ENCODE measurements around the gene C16orf74.

C16orf74 gene

DNA sequence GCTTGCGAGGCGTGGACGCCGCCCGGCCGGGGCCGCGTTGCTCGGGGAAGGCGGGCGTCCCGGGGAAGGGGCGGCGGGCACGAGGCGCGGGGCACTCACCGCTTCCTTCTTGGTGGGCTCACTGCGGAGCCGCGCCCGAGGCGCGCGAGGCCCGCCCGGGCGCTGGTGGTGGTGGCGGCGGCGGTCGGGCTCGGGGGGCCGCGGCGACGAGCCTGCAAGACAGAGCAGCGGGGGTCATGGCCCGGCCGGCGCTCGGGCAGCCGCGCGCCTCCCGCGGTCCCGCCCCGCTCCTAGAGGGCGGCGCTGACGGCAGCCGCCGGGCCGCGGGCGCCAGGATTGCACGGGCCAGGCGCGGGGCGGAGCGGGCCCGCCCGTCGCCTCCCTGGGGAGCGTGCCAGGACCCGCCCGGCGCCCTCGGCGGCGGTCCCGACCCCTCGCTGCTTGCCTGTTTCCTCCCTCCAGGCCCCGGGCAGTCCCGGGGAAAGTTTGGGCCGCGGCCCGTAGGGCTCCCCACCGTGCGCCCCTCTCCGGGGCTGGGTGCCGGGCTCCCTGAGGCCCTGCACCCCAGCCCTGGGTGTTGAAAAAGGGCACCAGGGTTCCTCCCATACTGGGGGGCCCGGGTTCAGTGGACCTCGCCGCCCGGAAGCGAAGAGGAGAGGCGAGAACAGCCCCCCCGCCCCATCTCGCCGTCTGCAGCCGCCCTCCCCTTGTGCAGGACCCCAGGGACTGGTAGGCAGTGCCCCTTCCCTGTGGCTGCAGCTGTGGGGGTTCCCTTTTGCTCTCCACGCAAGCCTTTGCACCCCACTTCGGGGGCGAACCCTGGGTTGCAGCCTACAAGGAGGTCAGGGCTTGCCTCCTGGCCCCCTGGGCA lies at the start of gene C16orf74:
TSS of gene C16orf74 (minus strand) at position 270 of the 871 bp plus-strand sequence. CDS start 15,879 bp downstream, outside the sequence.
- Histone ChIP-seq H2AFZ (ENCODE audit: low read length, unreplicated experiment) (peak within 1 kb of the TSS; percentile 83), H3K4me3 (ENCODE audit: low read depth, low read length) (peak within 1 kb of the TSS; percentile 98), H3K27me3 (ENCODE audit: insufficient read depth, low read length) (no peaks in the 10 kb centered on the region)

DNA sequence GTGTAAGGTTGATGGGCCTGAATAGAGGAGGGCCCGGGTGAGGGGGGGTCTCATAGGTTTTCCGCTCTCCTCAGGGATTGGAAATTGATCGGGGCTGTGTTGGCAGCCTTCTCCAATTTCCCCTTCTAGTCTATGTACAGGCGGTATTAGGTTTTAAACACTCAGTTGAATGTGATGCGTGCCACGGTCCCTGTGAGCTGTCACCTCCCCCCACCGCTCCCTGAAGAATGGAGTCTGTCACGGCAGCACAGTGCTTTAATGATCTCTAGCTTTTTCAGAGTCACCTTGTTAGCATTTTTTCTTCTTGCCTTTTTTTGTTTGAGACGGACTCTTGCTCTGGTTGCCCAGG lies 49.4 kb upstream of the C16orf74 start:
- Histone ChIP-seq H2AFZ (ENCODE audit: low read length, unreplicated experiment) (no peak overlapping the region), H3K4me3 (ENCODE audit: low read depth, low read length) (peak overlapping the region; percentile 83), H3K4me1 (ENCODE audit: control insufficient read depth, insufficient read depth, low read length, unreplicated experiment) (peaks cover 15% of the 10 kb centered on the region), H3K27ac (ENCODE audit: low read depth, low read length) (peak overlapping the region; percentile 72), H3K79me2 (ENCODE audit: control insufficient read depth, insufficient read depth, low read length, unreplicated experiment) (peaks cover 78% of the 10 kb centered on the region), H3K36me3 (ENCODE audit: insufficient read depth, low read length) (peaks cover 33% of the 10 kb centered on the region), H3K27me3 (ENCODE audit: insufficient read depth, low read length) (no peaks in the 10 kb centered on the region)

More for the DNA sequence above, at the start of gene C16orf74:
- Histone ChIP-seq H3K4me1 (ENCODE audit: control insufficient read depth, insufficient read depth, low read length, unreplicated experiment) (peaks cover 36% of the 10 kb centered on the region), H3K36me3 (ENCODE audit: insufficient read depth, low read length) (no peaks in the 10 kb centered on the region), H3K79me2 (ENCODE audit: control insufficient read depth, insufficient read depth, low read length, unreplicated experiment) (peaks cover 23% of the 10 kb centered on the region), H3K27ac (ENCODE audit: low read depth, low read length) (peak within 1 kb of the TSS; percentile 39)

GRCh38 chr16:85799497-85800320 lies 48.8 kb upstream of the C16orf74 start, which contains the start of the genes COX4I1 and EMC8:
COX4I1 (plus strand) TSS chr16:85799695; CDS start chr16:85801206, 1,511 bp downstream.
EMC8 (minus strand) TSS chr16:85799544; CDS start chr16:85799295, 249 bp downstream.
- Histone ChIP-seq H3K4me1 (ENCODE audit: control insufficient read depth, insufficient read depth, low read length, unreplicated experiment) (peaks cover 15% of the 10 kb centered on the region), H3K27me3 (ENCODE audit: insufficient read depth, low read length) (no peaks in the 10 kb centered on the region), H3K27ac (ENCODE audit: low read depth, low read length) (peak within 1 kb of the TSS; percentile 72), H3K79me2 (ENCODE audit: control insufficient read depth, insufficient read depth, low read length, unreplicated experiment) (peaks cover 84% of the 10 kb centered on the region), H3K4me3 (ENCODE audit: low read depth, low read length) (peak within 1 kb of the TSS; percentile 83), H3K36me3 (ENCODE audit: insufficient read depth, low read length) (peaks cover 31% of the 10 kb centered on the region), H2AFZ (ENCODE audit: low read length, unreplicated experiment) (peak within 1 kb of the TSS; percentile 39)

DNA sequence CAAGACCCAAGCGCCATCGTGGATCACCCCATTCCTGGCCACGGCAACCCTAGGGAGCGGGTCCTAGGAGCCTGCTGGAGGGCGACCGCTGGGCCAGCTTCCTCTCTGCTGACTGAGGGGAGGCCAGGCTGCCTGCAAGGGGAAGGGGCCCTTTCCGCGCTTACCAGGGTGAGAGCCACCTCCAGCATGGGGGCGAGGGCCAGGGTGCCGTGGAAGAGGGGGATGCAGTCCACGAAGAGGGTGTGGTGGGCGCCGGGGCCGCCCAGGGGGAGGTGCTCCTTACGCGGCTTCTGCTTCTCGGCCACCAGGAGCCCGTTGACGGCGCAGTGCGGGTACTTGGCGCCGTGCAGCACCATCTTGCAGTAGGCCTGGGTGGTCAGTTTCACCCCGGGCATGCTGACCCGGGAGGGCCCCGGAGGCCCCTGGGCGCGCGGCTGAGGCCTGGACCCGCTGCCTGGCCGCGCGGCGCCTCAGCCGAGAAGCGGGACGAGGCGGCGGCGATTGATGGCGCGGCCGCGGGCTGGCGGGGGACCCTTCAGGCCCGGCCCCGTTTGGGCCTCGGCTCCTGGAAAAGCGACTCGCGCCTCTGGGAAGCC lies 48.1 kb upstream of the C16orf74 start:
- no peaks in the 10 kb centered on the region for H3K27me3 ChIP-seq (ENCODE audit: insufficient read depth, low read length)
- H2AFZ ChIP-seq (ENCODE audit: low read length, unreplicated experiment): peak overlapping the region; percentile 39
- H3K79me2 ChIP-seq (ENCODE audit: control insufficient read depth, insufficient read depth, low read length, unreplicated experiment): peaks cover 91% of the 10 kb centered on the region
- H3K36me3 ChIP-seq (ENCODE audit: insufficient read depth, low read length): peaks cover 31% of the 10 kb centered on the region
- H3K4me1 ChIP-seq (ENCODE audit: control insufficient read depth, insufficient read depth, low read length, unreplicated experiment): peaks cover 15% of the 10 kb centered on the region
- peak overlapping the region; percentile 72; the same call in 1 of the 2 replicates for H3K27ac ChIP-seq (ENCODE audit: low read depth, low read length)
- H3K4me3 ChIP-seq (ENCODE audit: low read depth, low read length): peak overlapping the region; percentile 83

DNA sequence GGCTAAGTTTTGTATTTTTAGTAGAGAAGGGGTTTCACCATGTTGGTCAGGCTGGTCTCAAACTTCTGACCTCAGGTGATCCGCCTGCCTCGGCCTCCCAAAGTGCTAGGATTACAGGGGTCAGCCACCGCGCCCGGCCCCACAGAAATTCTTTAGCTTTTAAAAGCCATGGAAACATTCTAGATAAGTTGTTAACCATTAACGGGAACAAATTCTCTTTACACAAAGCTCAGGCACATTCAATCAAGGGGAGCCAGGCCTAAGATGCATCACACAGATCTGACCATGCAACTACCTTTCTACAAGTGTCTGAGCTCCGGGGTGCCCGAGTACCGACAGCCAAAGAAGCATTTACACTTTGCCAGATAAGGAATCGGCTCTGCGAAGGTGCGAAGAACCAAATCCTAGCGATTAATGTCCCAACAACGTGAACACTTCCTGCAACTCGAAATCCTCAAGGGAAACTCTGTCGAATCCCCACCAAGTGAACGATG lies 47.4 kb upstream of the C16orf74 start:
- Histone ChIP-seq H3K4me3 (ENCODE audit: low read depth, low read length) (peak overlapping the region; percentile 83), H3K27me3 (ENCODE audit: insufficient read depth, low read length) (no peaks in the 10 kb centered on the region), H3K36me3 (ENCODE audit: insufficient read depth, low read length) (peaks cover 27% of the 10 kb centered on the region), H3K27ac (ENCODE audit: low read depth, low read length) (no peak overlapping the region; the same call in 1 of the 2 replicates), H2AFZ (ENCODE audit: low read length, unreplicated experiment) (no peak overlapping the region), H3K4me1 (ENCODE audit: control insufficient read depth, insufficient read depth, low read length, unreplicated experiment) (peaks cover 15% of the 10 kb centered on the region), H3K79me2 (ENCODE audit: control insufficient read depth, insufficient read depth, low read length, unreplicated experiment) (peaks cover 95% of the 10 kb centered on the region)

DNA sequence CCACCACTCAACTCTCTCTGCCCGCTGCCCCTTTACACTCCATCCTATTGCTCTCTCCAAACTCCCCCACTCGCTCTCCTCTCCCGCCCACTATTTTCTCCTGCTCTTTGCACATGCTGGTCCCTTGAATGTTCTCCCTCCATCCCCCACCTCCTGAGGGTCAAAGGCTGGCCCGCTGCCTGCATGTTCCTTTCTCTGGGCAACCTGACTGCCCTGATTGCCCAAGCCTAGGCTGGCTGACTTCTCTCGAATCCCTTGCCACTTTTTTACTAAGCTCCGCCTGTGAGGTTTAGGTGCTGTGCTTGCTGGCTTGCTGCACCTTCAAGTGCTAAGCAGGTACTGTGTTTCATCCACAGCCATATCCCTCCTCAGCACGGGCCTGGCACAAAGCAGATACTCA lies 45.7 kb upstream of the C16orf74 start:
- H3K79me2 ChIP-seq (ENCODE audit: control insufficient read depth, insufficient read depth, low read length, unreplicated experiment): peaks cover 100% of the 10 kb centered on the region
- no peaks in the 10 kb centered on the region for H3K27me3 ChIP-seq (ENCODE audit: insufficient read depth, low read length)
- H3K27ac ChIP-seq (ENCODE audit: low read depth, low read length): no peak overlapping the region
- no peak overlapping the region for H3K4me3 ChIP-seq (ENCODE audit: low read depth, low read length)
- no peak overlapping the region for H2AFZ ChIP-seq (ENCODE audit: low read length, unreplicated experiment)
- peaks cover 10% of the 10 kb centered on the region for H3K36me3 ChIP-seq (ENCODE audit: insufficient read depth, low read length)
- peaks cover 15% of the 10 kb centered on the region for H3K4me1 ChIP-seq (ENCODE audit: control insufficient read depth, insufficient read depth, low read length, unreplicated experiment)

DNA sequence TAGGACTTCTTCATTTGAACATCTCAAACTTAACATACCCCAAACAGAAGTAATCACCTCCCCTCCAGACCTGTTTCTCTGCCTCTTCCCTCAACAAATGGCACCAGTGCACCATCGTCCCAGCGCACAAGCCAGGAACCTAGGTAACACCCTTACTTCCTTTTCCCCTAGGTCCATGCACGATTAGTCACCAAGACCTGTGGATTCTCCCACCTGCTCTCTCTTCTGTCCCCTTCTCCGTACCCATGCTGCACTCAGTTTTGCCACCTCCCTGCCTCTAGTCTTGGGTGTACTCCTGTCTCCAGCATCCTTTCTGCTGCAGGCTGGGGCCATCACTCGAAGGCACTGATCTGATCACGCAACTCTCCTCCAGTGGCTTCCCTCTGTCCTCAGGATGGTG lies 45.3 kb upstream of the C16orf74 start:
- Histone ChIP-seq H3K4me1 (ENCODE audit: control insufficient read depth, insufficient read depth, low read length, unreplicated experiment) (peaks cover 13% of the 10 kb centered on the region), H3K27ac (ENCODE audit: low read depth, low read length) (no peak overlapping the region), H3K27me3 (ENCODE audit: insufficient read depth, low read length) (no peaks in the 10 kb centered on the region), H3K36me3 (ENCODE audit: insufficient read depth, low read length) (peaks cover 6% of the 10 kb centered on the region), H3K4me3 (ENCODE audit: low read depth, low read length) (no peak overlapping the region), H3K79me2 (ENCODE audit: control insufficient read depth, insufficient read depth, low read length, unreplicated experiment) (peaks cover 99% of the 10 kb centered on the region), H2AFZ (ENCODE audit: low read length, unreplicated experiment) (no peak overlapping the region)

- H3K36me3 ChIP-seq (ENCODE audit: insufficient read depth, low read length): 0 out of 2 replicates have a peak, but pooled peaks cover 4% of the 10 kb centered on the region
- H3K27me3 ChIP-seq (ENCODE audit: insufficient read depth, low read length): no peaks in the 10 kb centered on the region
- H3K27ac ChIP-seq (ENCODE audit: low read depth, low read length): no peak overlapping the region
- peaks cover 95% of the 10 kb centered on the region for H3K79me2 ChIP-seq (ENCODE audit: control insufficient read depth, insufficient read depth, low read length, unreplicated experiment)
- H2AFZ ChIP-seq (ENCODE audit: low read length, unreplicated experiment): no peak overlapping the region
- H3K4me1 ChIP-seq (ENCODE audit: control insufficient read depth, insufficient read depth, low read length, unreplicated experiment): peaks cover 6% of the 10 kb centered on the region
- no peak overlapping the region for H3K4me3 ChIP-seq (ENCODE audit: low read depth, low read length)
Measured at GRCh38 chr16:85794696-85795095, 43.8 kb upstream of the C16orf74 start.

- peaks cover 6% of the 10 kb centered on the region for H3K4me1 ChIP-seq (ENCODE audit: control insufficient read depth, insufficient read depth, low read length, unreplicated experiment)
- no peak overlapping the region for H3K27ac ChIP-seq (ENCODE audit: low read depth, low read length)
- H3K4me3 ChIP-seq (ENCODE audit: low read depth, low read length): no peak overlapping the region
- H3K79me2 ChIP-seq (ENCODE audit: control insufficient read depth, insufficient read depth, low read length, unreplicated experiment): peaks cover 91% of the 10 kb centered on the region
- H3K27me3 ChIP-seq (ENCODE audit: insufficient read depth, low read length): no peaks in the 10 kb centered on the region
- H3K36me3 ChIP-seq (ENCODE audit: insufficient read depth, low read length): peaks cover 7% of the 10 kb centered on the region; the same call in 1 of the 2 replicates
- no peak overlapping the region for H2AFZ ChIP-seq (ENCODE audit: low read length, unreplicated experiment)
Measured at GRCh38 chr16:85793662-85794298, 42.9 kb upstream of the C16orf74 start.

- H3K36me3 ChIP-seq (ENCODE audit: insufficient read depth, low read length): peaks cover 22% of the 10 kb centered on the region; the same call in 1 of the 2 replicates
Measured at GRCh38 chr16:85789773-85790172, 38.9 kb upstream of the C16orf74 start.

More at GRCh38 chr16:85789773-85790172, 38.9 kb upstream of the C16orf74 start:
- Histone ChIP-seq H3K79me2 (ENCODE audit: control insufficient read depth, insufficient read depth, low read length, unreplicated experiment) (peaks cover 55% of the 10 kb centered on the region), H3K27me3 (ENCODE audit: insufficient read depth, low read length) (no peaks in the 10 kb centered on the region), H3K4me1 (ENCODE audit: control insufficient read depth, insufficient read depth, low read length, unreplicated experiment) (no peaks in the 10 kb centered on the region), H2AFZ (ENCODE audit: low read length, unreplicated experiment) (no peak overlapping the region), H3K4me3 (ENCODE audit: low read depth, low read length) (no peak overlapping the region), H3K27ac (ENCODE audit: low read depth, low read length) (no peak overlapping the region)

Measured in ACC112 (cell line).